Prostate gland (tissue), 2 donors: ENCODE data around the gene LIPE. TPM values are rescaled to one million over a fixed set of nuclear protein-coding genes. Genes with fewer than 3 reads are reported as not detected.

Source experiments
- DNase-seq: peaks from one replicate; pipeline ENCODE4 v3.0.0-alpha.2; 2019; ENCODE audit warnings: low spot score
- H3K27ac ChIP-seq, 2 donors: fragments of 200-600 bp; sonication (generic); 2 replicates each; pipeline ENCODE4 v1.5.1; 2017 to 2019
- H3K27me3 ChIP-seq: fragments of 200-600 bp; sonication (generic); replicated peaks from 2 replicates; pipeline ENCODE4 v1.5.1; 2019; ENCODE audit not compliant: insufficient read depth
- H3K36me3 ChIP-seq, 2 donors: fragments of 200-600 bp; sonication (generic); 1 replicate in 1 of 2; 2 replicates in 1 of 2; pipeline versions ENCODE4 v1.5.1 to v1.8.1; 2017 to 2019
- H3K4me1 ChIP-seq: fragments of 200-600 bp; sonication (generic); replicated peaks from 2 replicates; pipeline ENCODE4 v1.5.1; 2019
- H3K4me3 ChIP-seq, 2 donors: fragments of 200-600 bp; sonication (generic); 2 replicates each; pipeline ENCODE4 v1.5.1; 2017 to 2019
- H3K9me3 ChIP-seq: fragments of 200-600 bp; sonication (generic); 2 replicates; pipeline ENCODE4 v1.5.1; 2017
- CTCF ChIP-seq, 4 experiments: fragments of 200-600 bp in 2 of 4; fragments of 450-650 bp in 2 of 4; sonication (generic) in 2 of 4; IDR thresholded peaks; 1 replicate in 3 of 4; 2 replicates in 1 of 4; pipeline ENCODE4 v1.5.1; 2016 to 2019; ENCODE audit warnings: antibody characterized with exemption in 4 of 4, mild to moderate bottlenecking in 2 of 4, moderate library complexity in 2 of 4
- POLR2A ChIP-seq: fragments of 450-650 bp; IDR thresholded peaks from one replicate; pipeline ENCODE4 v1.6.1; 2016; ENCODE audit warnings: antibody characterized with exemption, mild to moderate bottlenecking
- POLR2AphosphoS5 ChIP-seq: sonication (generic); formaldehyde crosslinking; IDR thresholded peaks from one replicate; pipeline ENCODE4 v1.6.1; 2017; ENCODE audit warnings: antibody characterized with exemption
- WGBS: methylation state at CpG from one replicate; pipeline ENCODE4 v1.1.5; 2018; 5-methylcytosine and 5-hydroxymethylcytosine counted together
- intact Hi-C: fragments of 100-400 bp; cut with DNase I; formaldehyde crosslinking; loops from one replicate; pipeline ENCODE4 v1.14.2; 2022
- total RNA-seq, 2 donors: library from RNA; depleted of rRNA; stranded (reverse); fragments of >200 nt; gene quantifications; one replicate each; pipeline ENCODE4 v1.1.0, GENCODE V29; 2016

LIPE gene
- total RNA-seq, 2 donors from 2014 or later = 10.2 to 24.8 TPM

GRCh38 chr19:42378225-42379215 lies 48.7 kb downstream of the LIPE start:
- intact Hi-C loops = no loop called here
- no peak overlapping the region for H3K4me3 ChIP-seq
- no peak for TF ChIP-seq POLR2AphosphoS5
- TF ChIP-seq POLR2A = no peak
- H3K9me3 ChIP-seq = no peaks in the 10 kb centered on the region
- DNase-seq = no peak
- no peaks in the 10 kb centered on the region for H3K36me3 ChIP-seq
- no peaks in the 10 kb centered on the region for H3K4me1 ChIP-seq
- 55% methylated on average over 17 of the region's 17 CpGs for WGBS
- H3K27me3 ChIP-seq = no peaks in the 10 kb centered on the region
- H3K27ac ChIP-seq = no peak overlapping the region

GRCh38 chr19:42376177-42376555 lies 51.0 kb downstream of the LIPE start:
- no peak for DNase-seq
- no peak for TF ChIP-seq CTCF (IDR thresholded peaks at IDR 0.05)
- no peak for TF ChIP-seq POLR2AphosphoS5
- no peak for TF ChIP-seq POLR2A
- Histone ChIP-seq H3K4me3 (no peak overlapping the region), H3K27me3 (no peaks in the 10 kb centered on the region), H3K27ac (no peak overlapping the region), H3K4me1 (no peaks in the 10 kb centered on the region), H3K9me3 (no peaks in the 10 kb centered on the region), H3K36me3 (no peaks in the 10 kb centered on the region)
- intact Hi-C loops = no loop called here
- WGBS = 97% methylated on average over 14 of the region's 17 CpGs

GRCh38 chr19:42375415-42376176 lies 51.6 kb downstream of the LIPE start:
- Histone ChIP-seq H3K36me3 (no peaks in the 10 kb centered on the region), H3K4me3 (no peak overlapping the region), H3K27me3 (no peaks in the 10 kb centered on the region), H3K9me3 (no peaks in the 10 kb centered on the region), H3K4me1 (no peaks in the 10 kb centered on the region), H3K27ac (no peak overlapping the region)
- DNase-seq = no peak
- intact Hi-C loops = no loop called here
- TF ChIP-seq POLR2AphosphoS5 (no peak), CTCF (IDR thresholded peaks at IDR 0.05) (no peak), POLR2A (no peak)
- WGBS = 88% methylated on average over 54 of the region's 54 CpGs

GRCh38 chr19:42374826-42375376 lies 52.3 kb downstream of the LIPE start:
- Histone ChIP-seq H3K36me3 (no peaks in the 10 kb centered on the region), H3K9me3 (no peaks in the 10 kb centered on the region), H3K4me1 (no peaks in the 10 kb centered on the region), H3K27me3 (no peaks in the 10 kb centered on the region), H3K27ac (no peak overlapping the region), H3K4me3 (no peak overlapping the region)
- DNase-seq = no peak
- intact Hi-C loops = no loop called here
- 94% methylated on average over 11 of the region's 11 CpGs for WGBS
- TF ChIP-seq CTCF (IDR thresholded peaks at IDR 0.05) (no peak), POLR2A (no peak), POLR2AphosphoS5 (no peak)

- DNase-seq = no peak
- H3K36me3 ChIP-seq = no peaks in the 10 kb centered on the region
- no peak overlapping the region for H3K4me3 ChIP-seq
- TF ChIP-seq CTCF (IDR thresholded peaks at IDR 0.05) (no peak), POLR2A (no peak), POLR2AphosphoS5 (no peak)
- H3K27ac ChIP-seq = no peak overlapping the region
- H3K4me1 ChIP-seq = no peaks in the 10 kb centered on the region
- H3K9me3 ChIP-seq = no peaks in the 10 kb centered on the region
- intact Hi-C loops = no loop called here
- no peaks in the 10 kb centered on the region for H3K27me3 ChIP-seq
- 76% methylated on average over 11 of the region's 12 CpGs for WGBS
These were observed 56.5 kb downstream of the LIPE start for GRCh38 chr19:42370626-42371175.
